Measurements from ENCODE around the gene NUP85. TPM values are rescaled to one million over a fixed set of nuclear protein-coding genes. Genes with fewer than 3 reads are reported as not detected.

NUP85 gene
- total and polyA plus RNA-seq, 2 experiments from 2014 or later: 59.4 to 114 TPM

DNA sequence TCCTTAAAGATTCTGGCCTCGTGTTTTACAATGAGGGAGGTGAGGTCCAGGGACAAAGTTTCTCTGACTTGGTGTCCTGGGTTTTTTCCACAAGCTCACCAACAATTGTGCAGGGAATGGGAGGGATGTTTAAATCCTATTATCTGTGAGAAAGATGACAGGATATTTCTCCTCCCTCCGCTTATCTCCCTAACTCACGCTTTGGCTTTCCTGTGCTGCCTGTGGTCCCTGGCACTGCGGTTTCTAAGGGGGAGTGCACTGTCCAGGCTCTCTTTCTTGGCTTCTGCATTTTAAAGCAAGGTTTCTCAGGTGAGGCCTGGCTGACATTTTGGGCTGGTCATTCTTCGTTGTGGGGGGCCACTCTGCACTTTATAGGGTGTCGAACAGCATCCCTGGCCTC is 39.5 kb downstream of the NUP85 start (continued):
- TF ChIP-seq, protein P1, sequence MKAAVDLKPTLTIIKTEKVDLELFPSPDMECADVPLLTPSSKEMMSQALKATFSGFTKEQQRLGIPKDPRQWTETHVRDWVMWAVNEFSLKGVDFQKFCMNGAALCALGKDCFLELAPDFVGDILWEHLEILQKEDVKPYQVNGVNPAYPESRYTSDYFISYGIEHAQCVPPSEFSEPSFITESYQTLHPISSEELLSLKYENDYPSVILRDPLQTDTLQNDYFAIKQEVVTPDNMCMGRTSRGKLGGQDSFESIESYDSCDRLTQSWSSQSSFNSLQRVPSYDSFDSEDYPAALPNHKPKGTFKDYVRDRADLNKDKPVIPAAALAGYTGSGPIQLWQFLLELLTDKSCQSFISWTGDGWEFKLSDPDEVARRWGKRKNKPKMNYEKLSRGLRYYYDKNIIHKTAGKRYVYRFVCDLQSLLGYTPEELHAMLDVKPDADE (IDR thresholded peaks at IDR 0.05): no peak
- TF ChIP-seq EZH2 (IDR thresholded peaks at IDR 0.05; ENCODE audit: low read depth, unreplicated experiment): no peak

DNA sequence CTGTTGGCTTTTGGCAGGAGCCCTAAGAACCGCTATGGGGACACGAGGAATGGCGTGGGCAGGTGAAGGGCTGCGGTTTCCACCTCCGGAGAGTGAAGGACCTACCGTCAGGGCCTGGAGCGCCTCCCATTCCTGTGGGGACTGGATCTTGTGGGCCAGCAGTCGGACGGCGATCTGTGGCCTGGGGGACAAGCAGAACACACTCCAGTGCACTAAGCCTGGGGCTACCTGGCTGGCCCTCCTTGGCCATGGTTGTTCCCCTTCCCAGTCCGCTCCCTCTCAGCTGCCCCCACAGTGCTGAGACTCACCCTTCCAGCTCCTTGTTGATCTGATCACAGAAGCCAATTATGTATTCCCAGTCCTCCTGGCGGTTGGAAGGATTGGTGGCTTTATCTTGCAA is 40.9 kb downstream of the NUP85 start:
- Histone ChIP-seq H3K4me2 (no peak overlapping the region), H4K20me1 (replicated peaks; ENCODE audit: insufficient read depth) (no peaks in the 10 kb centered on the region; the same call in 1 of the 2 replicates), H3K27me3 (ENCODE audit: insufficient read depth) (no peaks in the 10 kb centered on the region), H3K9me2 (ENCODE audit: insufficient read depth) (no peaks in the 10 kb centered on the region), H3F3A (replicated peaks; ENCODE audit: low read depth) (peaks cover 17% of the 10 kb centered on the region), H3K4me1 (ENCODE audit: insufficient read depth) (peaks cover 16% of the 10 kb centered on the region), H2AFZ (no peak overlapping the region), H3K4me3 (no peak overlapping the region), H3K27ac (ENCODE audit: low read depth) (no peak overlapping the region), H3K79me2 (replicated peaks; ENCODE audit: insufficient read depth) (peaks cover 41% of the 10 kb centered on the region), H3K36me3 (ENCODE audit: insufficient read depth) (peaks cover 11% of the 10 kb centered on the region; the same call in 1 of the 2 replicates)
- Mint-ChIP-seq H3K36me3 (ENCODE audit: low read depth) (peaks cover 38% of the 10 kb centered on the region), H3K4me3 (no peak overlapping the region), H3K27me3 (ENCODE audit: insufficient read depth, low read depth, poor library complexity) (peaks cover 7% of the 10 kb centered on the region), H3K9me3 (no peaks in the 10 kb centered on the region), H3K4me1 (peaks cover 15% of the 10 kb centered on the region), H3K27ac (no peak overlapping the region)
- no peak for ATAC-seq
- TF ChIP-seq ZNF114 (CRISPR knock-in tag; IDR thresholded peaks at IDR 0.05) (no peak), EZH2phosphoT487 (IDR thresholded peaks at IDR 0.05; ENCODE audit: unreplicated experiment) (no peak), POLR2AphosphoS5 (IDR thresholded peaks at IDR 0.05; ENCODE audit: low read depth) (no peak), EZH2 (IDR thresholded peaks at IDR 0.05; ENCODE audit: low read depth, unreplicated experiment) (no peak), JUNB (IDR thresholded peaks at IDR 0.05; ENCODE audit: unreplicated experiment) (no peak), ZNF331 (CRISPR knock-in tag; IDR thresholded peaks at IDR 0.05; ENCODE audit: low read depth) (no peak), STAT1 (IDR thresholded peaks at IDR 0.05; ENCODE audit: unreplicated experiment) (no peak)
- TF ChIP-seq, protein P2, sequence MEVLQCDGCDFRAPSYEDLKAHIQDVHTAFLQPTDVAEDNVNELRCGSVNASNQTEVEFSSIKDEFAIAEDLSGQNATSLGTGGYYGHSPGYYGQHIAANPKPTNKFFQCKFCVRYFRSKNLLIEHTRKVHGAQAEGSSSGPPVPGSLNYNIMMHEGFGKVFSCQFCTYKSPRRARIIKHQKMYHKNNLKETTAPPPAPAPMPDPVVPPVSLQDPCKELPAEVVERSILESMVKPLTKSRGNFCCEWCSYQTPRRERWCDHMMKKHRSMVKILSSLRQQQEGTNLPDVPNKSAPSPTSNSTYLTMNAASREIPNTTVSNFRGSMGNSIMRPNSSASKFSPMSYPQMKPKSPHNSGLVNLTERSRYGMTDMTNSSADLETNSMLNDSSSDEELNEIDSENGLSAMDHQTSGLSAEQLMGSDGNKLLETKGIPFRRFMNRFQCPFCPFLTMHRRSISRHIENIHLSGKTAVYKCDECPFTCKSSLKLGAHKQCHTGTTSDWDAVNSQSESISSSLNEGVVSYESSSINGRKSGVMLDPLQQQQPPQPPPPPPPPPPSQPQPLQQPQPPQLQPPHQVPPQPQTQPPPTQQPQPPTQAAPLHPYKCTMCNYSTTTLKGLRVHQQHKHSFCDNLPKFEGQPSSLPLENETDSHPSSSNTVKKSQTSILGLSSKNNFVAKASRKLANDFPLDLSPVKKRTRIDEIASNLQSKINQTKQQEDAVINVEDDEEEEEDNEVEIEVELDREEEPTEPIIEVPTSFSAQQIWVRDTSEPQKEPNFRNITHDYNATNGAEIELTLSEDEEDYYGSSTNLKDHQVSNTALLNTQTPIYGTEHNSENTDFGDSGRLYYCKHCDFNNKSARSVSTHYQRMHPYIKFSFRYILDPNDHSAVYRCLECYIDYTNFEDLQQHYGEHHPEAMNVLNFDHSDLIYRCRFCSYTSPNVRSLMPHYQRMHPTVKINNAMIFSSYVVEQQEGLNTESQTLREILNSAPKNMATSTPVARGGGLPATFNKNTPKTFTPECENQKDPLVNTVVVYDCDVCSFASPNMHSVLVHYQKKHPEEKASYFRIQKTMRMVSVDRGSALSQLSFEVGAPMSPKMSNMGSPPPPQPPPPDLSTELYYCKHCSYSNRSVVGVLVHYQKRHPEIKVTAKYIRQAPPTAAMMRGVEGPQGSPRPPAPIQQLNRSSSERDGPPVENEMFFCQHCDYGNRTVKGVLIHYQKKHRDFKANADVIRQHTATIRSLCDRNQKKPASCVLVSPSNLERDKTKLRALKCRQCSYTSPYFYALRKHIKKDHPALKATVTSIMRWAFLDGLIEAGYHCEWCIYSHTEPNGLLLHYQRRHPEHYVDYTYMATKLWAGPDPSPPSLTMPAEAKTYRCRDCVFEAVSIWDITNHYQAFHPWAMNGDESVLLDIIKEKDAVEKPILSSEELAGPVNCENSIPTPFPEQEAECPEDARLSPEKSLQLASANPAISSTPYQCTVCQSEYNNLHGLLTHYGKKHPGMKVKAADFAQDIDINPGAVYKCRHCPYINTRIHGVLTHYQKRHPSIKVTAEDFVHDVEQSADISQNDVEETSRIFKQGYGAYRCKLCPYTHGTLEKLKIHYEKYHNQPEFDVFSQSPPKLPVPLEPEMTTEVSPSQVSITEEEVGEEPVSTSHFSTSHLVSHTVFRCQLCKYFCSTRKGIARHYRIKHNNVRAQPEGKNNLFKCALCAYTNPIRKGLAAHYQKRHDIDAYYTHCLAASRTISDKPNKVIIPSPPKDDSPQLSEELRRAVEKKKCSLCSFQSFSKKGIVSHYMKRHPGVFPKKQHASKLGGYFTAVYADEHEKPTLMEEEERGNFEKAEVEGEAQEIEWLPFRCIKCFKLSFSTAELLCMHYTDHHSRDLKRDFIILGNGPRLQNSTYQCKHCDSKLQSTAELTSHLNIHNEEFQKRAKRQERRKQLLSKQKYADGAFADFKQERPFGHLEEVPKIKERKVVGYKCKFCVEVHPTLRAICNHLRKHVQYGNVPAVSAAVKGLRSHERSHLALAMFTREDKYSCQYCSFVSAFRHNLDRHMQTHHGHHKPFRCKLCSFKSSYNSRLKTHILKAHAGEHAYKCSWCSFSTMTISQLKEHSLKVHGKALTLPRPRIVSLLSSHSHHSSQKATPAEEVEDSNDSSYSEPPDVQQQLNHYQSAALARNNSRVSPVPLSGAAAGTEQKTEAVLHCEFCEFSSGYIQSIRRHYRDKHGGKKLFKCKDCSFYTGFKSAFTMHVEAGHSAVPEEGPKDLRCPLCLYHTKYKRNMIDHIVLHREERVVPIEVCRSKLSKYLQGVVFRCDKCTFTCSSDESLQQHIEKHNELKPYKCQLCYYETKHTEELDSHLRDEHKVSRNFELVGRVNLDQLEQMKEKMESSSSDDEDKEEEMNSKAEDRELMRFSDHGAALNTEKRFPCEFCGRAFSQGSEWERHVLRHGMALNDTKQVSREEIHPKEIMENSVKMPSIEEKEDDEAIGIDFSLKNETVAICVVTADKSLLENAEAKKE (CRISPR knock-in tag; IDR thresholded peaks at IDR 0.05): no peak
- TF ChIP-seq, protein P1 (IDR thresholded peaks at IDR 0.05): no peak
- no peak for DNase-seq (ENCODE audit: low spot score)

Data from GM23338 (cell line).